HL-60 (cell line): Measurements from ENCODE around the gene EIF3I.

ENCODE experiments used
- DNase-seq, 2 experiments: peaks; one replicate each; pipeline ENCODE4 v3.0.0-alpha.2; 2010 to 2020; ENCODE audit warnings: low read depth in 1 of 2, low spot score in 1 of 2
- H3K27ac ChIP-seq: fragments of 250-450 bp; sonication (Bioruptor Pico); replicated peaks from 2 replicates; pipeline ENCODE4 v1.5.1; 2020; ENCODE audit warnings: mild to moderate bottlenecking, moderate library complexity
- H3K27me3 ChIP-seq: fragments of 250-450 bp; sonication (Bioruptor Pico); 2 replicates; pipeline ENCODE4 v1.5.1; 2021; ENCODE audit warnings: mild to moderate bottlenecking, moderate library complexity; ENCODE audit not compliant: insufficient read depth, poor library complexity, severe bottlenecking
- H3K4me3 ChIP-seq: replicated peaks from 2 replicates; pipeline ENCODE4 v1.5.1; 2011; ENCODE audit warnings: mild to moderate bottlenecking, control low read depth, low read length; ENCODE audit not compliant: insufficient read depth
- CTCF ChIP-seq: IDR thresholded peaks from one replicate; pipeline ENCODE4 v1.5.1; 2011; ENCODE audit warnings: low read length, control low read depth, inconsistent platforms; ENCODE audit not compliant: insufficient read depth
- GABPA ChIP-seq: IDR thresholded peaks from 2 replicates; pipeline ENCODE4 v1.6.1; 2012; ENCODE audit warnings: low read depth
- POLR2AphosphoS5 ChIP-seq: IDR thresholded peaks from 2 replicates; pipeline ENCODE4 v1.6.1; 2012; ENCODE audit warnings: low read depth
- REST ChIP-seq: IDR thresholded peaks from 2 replicates; pipeline ENCODE4 v1.6.1; 2012; ENCODE audit warnings: low read depth; ENCODE audit not compliant: insufficient replicate concordance
- SPI1 ChIP-seq: IDR thresholded peaks from 2 replicates; pipeline ENCODE4 v1.6.1; 2012; ENCODE audit warnings: low read depth, mild to moderate bottlenecking, borderline replicate concordance

Gene EIF3I

GRCh38 chr1:32201011-32201855, 21.0 kb upstream of the EIF3I start:
- no peak overlapping the region for H3K27ac ChIP-seq

GRCh38 chr1:32204943-32205361, 17.3 kb upstream of the EIF3I start:
- no peak for DNase-seq
- H3K4me3 ChIP-seq, result peak overlapping the region; percentile 75
- TF ChIP-seq GABPA, result no peak
- TF ChIP-seq SPI1, result no peak
- no peak for TF ChIP-seq REST
- TF ChIP-seq CTCF, result no peak
- no peak for TF ChIP-seq POLR2AphosphoS5
- H3K27ac ChIP-seq, result peak overlapping the region; percentile 70
- H3K27me3 ChIP-seq, result no peaks in the 10 kb centered on the region

More at GRCh38 chr1:32201011-32201855, 21.0 kb upstream of the EIF3I start:
- H3K4me3 ChIP-seq, result no peak overlapping the region; the same call in 1 of the 2 replicates
- TF ChIP-seq CTCF, result no peak
- TF ChIP-seq POLR2AphosphoS5, result no peak
- TF ChIP-seq GABPA, result no peak
- TF ChIP-seq REST, result no peak
- TF ChIP-seq SPI1, result no peak
- DNase-seq, result no peak
- H3K27me3 ChIP-seq, result no peaks in the 10 kb centered on the region

- TF ChIP-seq REST (no peak), CTCF (no peak), GABPA (no peak), SPI1 (peak; percentile 4; the same call in 1 of the 2 replicates), POLR2AphosphoS5 (peak; percentile 92)
- peak within 1 kb of the TSS; percentile 70 for H3K27ac ChIP-seq
- H3K27me3 ChIP-seq, result no peaks in the 10 kb centered on the region
- peak within 1 kb of the TSS; percentile 75 for H3K4me3 ChIP-seq
- peak; percentile 78 to 82 for DNase-seq
Measured at GRCh38 chr1:32205401-32206370, 16.5 kb upstream of the EIF3I start, which contains the start of gene IQCC. TSS of gene IQCC (plus strand) at chr1:32205671. CDS start at chr1:32205682, 11 bp downstream.
